Measurements from ENCODE around the gene ATP5IF1. TPM values are rescaled to one million over a fixed set of nuclear protein-coding genes. Genes with fewer than 3 reads are reported as not detected.

The ATP5IF1 gene
- total RNA-seq, 2 donors from 2014 or later, result 171 to 390 TPM

- Histone ChIP-seq H3K4me1 (replicated peaks) (no peaks in the 10 kb centered on the region), H3K27me3 (replicated peaks; ENCODE audit: insufficient read depth) (no peaks in the 10 kb centered on the region), H3K4me3 (no peak overlapping the region), H3K9me3 (no peaks in the 10 kb centered on the region), H3K27ac (no peak overlapping the region), H3K36me3 (peaks cover 0 to 5% of the 10 kb centered on the region in 2 donors)
- intact Hi-C loops (cut with DNase I), result loop anchor here (10.0 kb wide), 1 partner anchor 364 kb away; no protein-coding TSS in a partner anchor
- no peak for DNase-seq (ENCODE audit: low spot score)
- no peak for TF ChIP-seq POLR2A (IDR thresholded peaks at IDR 0.05)
- no peak for TF ChIP-seq POLR2AphosphoS5 (IDR thresholded peaks at IDR 0.05)
- no peak for TF ChIP-seq CTCF (IDR thresholded peaks at IDR 0.05)
Observed at GRCh38 chr1:28229089-28229488, 6.8 kb upstream of the ATP5IF1 start.

- intact Hi-C loops (cut with DNase I), result loop anchor here (10.0 kb wide), 1 partner anchor 365 kb away; no protein-coding TSS in a partner anchor
Observed at GRCh38 chr1:28229996-28230395, 5.9 kb upstream of the ATP5IF1 start.

GRCh38 chr1:28232558-28233263, 3.2 kb upstream of the ATP5IF1 start, which contains the start of gene DNAJC8:
Gene DNAJC8, minus strand, starts transcription at chr1:28233029. Its CDS starts 31 bp downstream, at chr1:28232998.
- peak within 1 kb of the TSS; percentile 79 to 88 for H3K4me3 ChIP-seq
- H3K27me3 ChIP-seq (replicated peaks; ENCODE audit: insufficient read depth), result no peaks in the 10 kb centered on the region
- H3K4me1 ChIP-seq (replicated peaks), result peaks cover 5% of the 10 kb centered on the region
- no peaks in the 10 kb centered on the region for H3K9me3 ChIP-seq
- TF ChIP-seq CTCF (IDR thresholded peaks at IDR 0.05) (peak in 1 of 4 experiments; percentile 31), POLR2A (IDR thresholded peaks at IDR 0.05) (peak; percentile 70), POLR2AphosphoS5 (IDR thresholded peaks at IDR 0.05) (peak; percentile 100)
- intact Hi-C loops (cut with DNase I), result no loop called here
- H3K36me3 ChIP-seq, result peaks cover 0 to under 1% of the 10 kb centered on the region in 2 donors
- whole genome bisulfite sequencing, result under 1% methylated on average over 37 of the region's 40 CpGs
- DNase-seq (ENCODE audit: low spot score), result peak; percentile 97
- peak within 1 kb of the TSS; percentile 69 to 74 for H3K27ac ChIP-seq

More at GRCh38 chr1:28229996-28230395, 5.9 kb upstream of the ATP5IF1 start:
- no peak overlapping the region for H3K4me3 ChIP-seq
- H3K4me1 ChIP-seq (replicated peaks), result no peaks in the 10 kb centered on the region
- 86% methylated on average over 2 of the region's 2 CpGs for WGBS
- H3K9me3 ChIP-seq, result no peaks in the 10 kb centered on the region
- H3K27ac ChIP-seq, result no peak overlapping the region
- H3K27me3 ChIP-seq (replicated peaks; ENCODE audit: insufficient read depth), result no peaks in the 10 kb centered on the region
- no peak for DNase-seq (ENCODE audit: low spot score)
- TF ChIP-seq CTCF (IDR thresholded peaks at IDR 0.05) (no peak), POLR2A (IDR thresholded peaks at IDR 0.05) (no peak), POLR2AphosphoS5 (IDR thresholded peaks at IDR 0.05) (no peak)
- H3K36me3 ChIP-seq, result peaks cover 0 to 5% of the 10 kb centered on the region in 2 donors

DNA sequence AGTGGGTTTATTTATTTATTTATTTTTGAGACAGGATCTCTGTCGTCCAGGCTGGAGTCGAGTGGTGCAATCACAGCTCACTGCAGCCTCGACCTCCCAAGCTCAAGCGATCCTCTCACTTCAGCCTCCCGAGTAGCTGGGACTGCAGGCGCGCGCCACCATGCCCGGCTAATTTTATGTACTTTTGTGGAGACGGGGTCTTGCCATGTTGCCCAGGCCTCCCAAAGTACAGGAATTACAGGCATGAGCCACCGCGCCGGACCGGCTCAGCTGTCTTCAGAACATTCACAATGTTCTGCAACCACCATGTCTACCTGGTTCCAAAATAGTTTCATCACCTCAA, 2.7 kb upstream of the ATP5IF1 start:
- intact Hi-C loops (cut with DNase I), result no loop called here
- DNase-seq (ENCODE audit: low spot score), result no peak
- H3K4me1 ChIP-seq (replicated peaks), result peaks cover 5% of the 10 kb centered on the region
- TF ChIP-seq POLR2AphosphoS5 (IDR thresholded peaks at IDR 0.05) (no peak), CTCF (IDR thresholded peaks at IDR 0.05) (no peak), POLR2A (IDR thresholded peaks at IDR 0.05) (no peak)
- WGBS, result 59% methylated on average over 14 of the region's 14 CpGs
- no peaks in the 10 kb centered on the region for H3K27me3 ChIP-seq (replicated peaks; ENCODE audit: insufficient read depth)
- H3K4me3 ChIP-seq, result peak overlapping the region; percentile 79 to 88
- H3K36me3 ChIP-seq, result no peaks in the 10 kb centered on the region
- no peaks in the 10 kb centered on the region for H3K9me3 ChIP-seq
- peak overlapping the region; percentile 4 to 69 for H3K27ac ChIP-seq
